ENCODE results near the gene NUFIP2.

- no peak for TF ChIP-seq CTCF (IDR thresholded peaks at IDR 0.05; ENCODE audit: poor library complexity)
- no peak for TF ChIP-seq EZH2 (IDR thresholded peaks at IDR 0.05; ENCODE audit: borderline replicate concordance)
Observed at GRCh38 chr17:29212094-29212631, 81.8 kb downstream of the NUFIP2 start.
